A673 (cell line): ENCODE data around the gene CD4. TPM values are rescaled to one million over a fixed set of nuclear protein-coding genes. Genes with fewer than 3 reads are reported as not detected.

Experiments used
- BruUV-seq: library from RNA; stranded (reverse); fragments of 400-500 nt; replicated peaks from 2 replicates; lab custom pipeline; 2021; lab: Mats Ljungman, UMichigan
- CTCF ChIA-PET: fragments of 300-600 bp; sonication (Branson Sonifier 250); formaldehyde crosslinking; loops from one replicate; lab custom pipeline; 2022; ENCODE audit warnings: antibody characterized with exemption; lab: Charles Lee
- POLR2A ChIA-PET: fragments of 300-600 bp; sonication (Branson Sonifier 250); formaldehyde crosslinking; loops from one replicate; lab custom pipeline; 2022; ENCODE audit warnings: antibody characterized with exemption; ENCODE audit not compliant: low non-redundant PET; lab: Charles Lee
- DNase-seq: peaks from one replicate; pipeline ENCODE4 v3.0.0-alpha.2; 2015; ENCODE audit warnings: low spot score
- H3K27ac ChIP-seq: fragments of 200-600 bp; sonication (generic); 2 replicates; pipeline ENCODE4 v1.5.1; 2016; ENCODE audit warnings: mixed run types, low read depth, mild to moderate bottlenecking, mixed read lengths, antibody characterized with exemption, low read length; ENCODE audit not compliant: poor library complexity, severe bottlenecking
- H3K27me3 ChIP-seq: fragments of 200-600 bp; sonication (generic); replicated peaks from 2 replicates; pipeline ENCODE4 v1.6.1; 2017; ENCODE audit warnings: mixed run types, low read depth, mild to moderate bottlenecking, mixed read lengths, antibody characterized with exemption, low read length; ENCODE audit not compliant: insufficient read depth, poor library complexity
- H3K36me3 ChIP-seq: fragments of 200-600 bp; sonication (generic); 2 replicates; pipeline ENCODE4 v1.6.1; 2016; ENCODE audit warnings: mixed run types, mild to moderate bottlenecking, mixed read lengths, antibody characterized with exemption, low read length; ENCODE audit not compliant: insufficient read depth, poor library complexity, severe bottlenecking
- H3K4me1 ChIP-seq: fragments of 200-600 bp; sonication (generic); 2 replicates; pipeline ENCODE4 v1.6.1; 2017; ENCODE audit warnings: mixed run types, mild to moderate bottlenecking, mixed read lengths, antibody characterized with exemption, low read length; ENCODE audit not compliant: insufficient read depth, poor library complexity, severe bottlenecking
- H3K4me3 ChIP-seq: fragments of 200-600 bp; sonication (generic); 2 replicates; pipeline ENCODE4 v1.5.1; 2016; ENCODE audit warnings: low read depth, mixed run types, mild to moderate bottlenecking, mixed read lengths, low read length; ENCODE audit not compliant: poor library complexity, severe bottlenecking
- H3K9me3 ChIP-seq: fragments of 200-600 bp; sonication (generic); 2 replicates; pipeline ENCODE4 v1.6.1; 2016; ENCODE audit warnings: mixed run types, low read depth, mild to moderate bottlenecking, mixed read lengths, antibody characterized with exemption, low read length; ENCODE audit not compliant: poor library complexity, severe bottlenecking
- EZH2 ChIP-seq: fragments of 200-600 bp; sonication (generic); IDR thresholded peaks from 2 replicates; pipeline ENCODE4 v1.6.1; 2017; ENCODE audit warnings: borderline replicate concordance, low read depth, mild to moderate bottlenecking, mixed read lengths, antibody characterized with exemption, low read length; ENCODE audit not compliant: poor library complexity, severe bottlenecking
- intact Hi-C: fragments of 100-400 bp; cut with micrococcal nuclease; formaldehyde crosslinking; loops from one replicate; pipeline ENCODE4 v1.10.0; 2022; ENCODE audit not compliant: unreplicated experiment
- total RNA-seq: library from RNA; stranded (reverse); gene quantifications from 2 replicates; pipeline ENCODE4 v1.2.3, GENCODE V29; 2021
- TF ChIP-seq, protein P1 (sequence below): fragments of 300-800, 200-600 bp; sonication (generic); conservative IDR thresholded peaks from 2 replicates; pipeline ENCODE4 v1.5.1; 2017; ENCODE audit warnings: low read depth, mild to moderate bottlenecking, antibody characterized with exemption, low read length, moderate library complexity, mixed read lengths

The CD4 gene
- total RNA-seq, 1 experiment from 2014 or later, result not detected

DNA sequence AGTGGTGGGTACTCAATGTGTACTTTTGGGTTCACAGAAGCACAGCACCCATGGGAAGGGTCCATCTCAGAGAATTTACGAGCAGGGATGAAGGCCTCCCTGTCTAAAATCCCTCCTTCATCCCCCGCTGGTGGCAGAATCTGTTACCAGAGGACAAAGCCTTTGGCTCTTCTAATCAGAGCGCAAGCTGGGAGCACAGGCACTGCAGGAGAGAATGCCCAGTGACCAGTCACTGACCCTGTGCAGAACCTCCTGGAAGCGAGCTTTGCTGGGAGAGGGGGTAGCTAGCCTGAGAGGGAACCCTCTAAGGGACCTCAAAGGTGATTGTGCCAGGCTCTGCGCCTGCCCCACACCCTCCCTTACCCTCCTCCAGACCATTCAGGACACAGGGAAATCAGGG is 30.8 kb downstream of the CD4 start:
- ChIA-PET POLR2A (no interaction called here), CTCF (no interaction called here)
- Histone ChIP-seq H3K27me3 (no peaks in the 10 kb centered on the region), H3K9me3 (no peaks in the 10 kb centered on the region), H3K27ac (no peak overlapping the region), H3K4me3 (no peak overlapping the region), H3K36me3 (no peaks in the 10 kb centered on the region), H3K4me1 (peaks cover 22% of the 10 kb centered on the region)
- DNase-seq, result no peak
- no TSS peak for BruUV-seq
- intact Hi-C loops, result no loop called here
- TF ChIP-seq EZH2, result no peak
- TF ChIP-seq, protein P1, sequence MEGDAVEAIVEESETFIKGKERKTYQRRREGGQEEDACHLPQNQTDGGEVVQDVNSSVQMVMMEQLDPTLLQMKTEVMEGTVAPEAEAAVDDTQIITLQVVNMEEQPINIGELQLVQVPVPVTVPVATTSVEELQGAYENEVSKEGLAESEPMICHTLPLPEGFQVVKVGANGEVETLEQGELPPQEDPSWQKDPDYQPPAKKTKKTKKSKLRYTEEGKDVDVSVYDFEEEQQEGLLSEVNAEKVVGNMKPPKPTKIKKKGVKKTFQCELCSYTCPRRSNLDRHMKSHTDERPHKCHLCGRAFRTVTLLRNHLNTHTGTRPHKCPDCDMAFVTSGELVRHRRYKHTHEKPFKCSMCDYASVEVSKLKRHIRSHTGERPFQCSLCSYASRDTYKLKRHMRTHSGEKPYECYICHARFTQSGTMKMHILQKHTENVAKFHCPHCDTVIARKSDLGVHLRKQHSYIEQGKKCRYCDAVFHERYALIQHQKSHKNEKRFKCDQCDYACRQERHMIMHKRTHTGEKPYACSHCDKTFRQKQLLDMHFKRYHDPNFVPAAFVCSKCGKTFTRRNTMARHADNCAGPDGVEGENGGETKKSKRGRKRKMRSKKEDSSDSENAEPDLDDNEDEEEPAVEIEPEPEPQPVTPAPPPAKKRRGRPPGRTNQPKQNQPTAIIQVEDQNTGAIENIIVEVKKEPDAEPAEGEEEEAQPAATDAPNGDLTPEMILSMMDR, result no peak

DNA sequence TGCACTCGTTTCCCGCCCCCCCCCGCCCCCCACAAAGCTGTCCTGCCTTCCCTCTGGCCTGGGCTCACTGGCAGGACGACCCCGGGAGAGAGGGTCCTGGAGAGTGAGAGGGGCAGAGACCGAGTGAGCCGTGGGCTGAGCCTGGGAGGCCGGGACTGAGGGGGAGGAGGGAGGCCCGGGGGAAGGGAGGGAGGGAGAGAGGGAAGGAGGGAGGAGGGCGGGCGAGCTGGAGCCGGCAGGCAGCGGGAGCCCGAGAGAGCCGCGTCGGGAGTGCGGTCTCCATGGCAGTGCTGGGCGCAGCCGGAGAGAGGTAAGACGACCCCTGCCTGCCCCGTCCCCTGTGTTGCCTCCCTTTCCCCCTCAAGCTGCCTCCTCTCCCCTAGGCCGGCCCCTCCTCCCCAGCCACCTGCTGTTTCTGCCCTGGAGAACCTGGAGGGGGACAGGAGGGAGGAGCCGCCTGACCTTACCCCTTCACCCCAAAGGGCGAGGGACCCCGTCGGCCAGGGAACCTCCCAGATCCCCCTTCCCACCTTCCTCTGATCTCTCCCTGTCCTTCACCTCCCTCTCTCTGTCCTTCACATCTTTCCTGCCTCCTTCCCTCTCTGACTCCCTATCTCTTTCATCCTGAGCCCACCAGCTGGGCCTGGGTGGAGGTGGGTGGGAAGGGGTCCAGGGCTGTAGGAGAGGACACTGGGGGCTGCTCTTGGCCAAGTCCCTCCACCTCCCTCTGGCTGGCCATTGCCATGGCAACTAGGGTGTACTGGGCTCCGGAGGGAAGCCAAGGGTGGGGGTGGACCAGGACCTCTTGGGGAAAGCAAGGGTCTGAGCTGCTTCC is 32.5 kb downstream of the CD4 start, which contains the start of gene GPR162:
GPR162 (plus strand) TSS at position 231 of the 835 bp plus-strand sequence. CDS start 2,078 bp downstream, outside the sequence.
- BruUV-seq, result no TSS peak
- Histone ChIP-seq H3K4me1 (peaks cover 29% of the 10 kb centered on the region), H3K36me3 (no peaks in the 10 kb centered on the region), H3K9me3 (no peaks in the 10 kb centered on the region), H3K4me3 (peak within 1 kb of the TSS; percentile 62), H3K27me3 (no peaks in the 10 kb centered on the region), H3K27ac (peak within 1 kb of the TSS; percentile 69)
- ChIA-PET POLR2A (interaction anchor here (0.8 kb wide), 1 partner anchor 132 kb away, joined by 6 read pairs; no protein-coding TSS in a partner anchor), CTCF (interaction anchor here (0.5 to 1.9 kb wide), 4 partner anchors 47 to 157 kb away, joined by 3 to 6 read pairs (median 5); partner anchors contain the start of gene MLF2)
- TF ChIP-seq, protein P1, result no peak
- no peak for TF ChIP-seq EZH2
- intact Hi-C loops, result no loop called here
- peak; percentile 81 for DNase-seq

DNA sequence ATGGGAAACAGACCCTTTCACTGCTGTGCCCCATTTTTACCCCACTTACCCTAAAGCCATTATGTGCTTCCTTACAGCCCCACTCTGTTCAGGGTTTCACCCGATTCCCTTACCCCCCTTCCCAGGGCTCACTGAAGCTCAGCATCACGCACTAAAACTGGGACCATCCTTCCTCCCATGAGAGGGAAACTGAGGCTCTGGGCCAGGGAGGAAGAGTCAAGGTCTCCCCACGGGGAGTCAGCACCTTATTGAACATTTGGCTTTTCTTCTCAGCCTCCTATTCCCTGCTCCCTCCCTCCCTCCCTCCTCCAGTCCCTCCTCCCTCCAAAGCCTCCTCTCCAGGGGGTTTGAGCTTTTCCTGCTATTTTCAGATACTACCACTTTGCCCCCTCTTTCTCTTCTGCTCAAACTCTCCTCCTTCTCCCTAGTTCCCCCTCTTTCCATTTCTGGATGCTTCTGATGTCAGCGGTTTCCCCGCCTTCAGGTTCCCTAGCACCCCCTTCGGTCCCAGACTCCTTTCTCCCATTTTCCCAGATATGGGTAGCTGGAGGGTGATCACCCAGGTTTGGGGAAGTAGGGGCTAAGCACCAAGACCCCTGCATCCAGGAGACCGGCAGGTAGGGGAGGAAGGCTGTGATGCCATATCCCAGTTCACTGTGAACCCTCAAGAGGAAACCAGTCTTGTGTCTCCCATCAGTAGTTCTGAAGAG is 33.3 kb downstream of the CD4 start:
- H3K27me3 ChIP-seq, result no peaks in the 10 kb centered on the region
- ChIA-PET POLR2A (interaction anchor here (0.6 kb wide), 2 partner anchors 69 to 105 kb away, joined by 3 to 4 read pairs; no protein-coding TSS in a partner anchor), CTCF (interaction anchor here (1.9 kb wide), 1 partner anchor 70 kb away, joined by 6 read pairs; the partner anchor contains the start of gene MLF2)
- H3K36me3 ChIP-seq, result no peaks in the 10 kb centered on the region
- DNase-seq, result no peak
- H3K4me3 ChIP-seq, result peak overlapping the region; percentile 62
- TF ChIP-seq, protein P1, result no peak
- TF ChIP-seq EZH2, result no peak
- H3K9me3 ChIP-seq, result no peaks in the 10 kb centered on the region
- H3K4me1 ChIP-seq, result peaks cover 37% of the 10 kb centered on the region
- no TSS peak for BruUV-seq
- H3K27ac ChIP-seq, result peak overlapping the region; percentile 69
- intact Hi-C loops, result no loop called here
